Cerebellar nuclear complex (tissue), 1 donor: ENCODE results near the gene MGAT3.
"Not testable (repeated sequence)": the region's sequence is repeated elsewhere in the genome, so short reads cannot be mapped to it uniquely, and the experiment has no call there.

Source experiments
- DNase-seq, 2 experiments: peaks; one replicate each; lab custom pipeline; 2025; lab: John Stamatoyannopoulos, UW

Gene MGAT3

DNA sequence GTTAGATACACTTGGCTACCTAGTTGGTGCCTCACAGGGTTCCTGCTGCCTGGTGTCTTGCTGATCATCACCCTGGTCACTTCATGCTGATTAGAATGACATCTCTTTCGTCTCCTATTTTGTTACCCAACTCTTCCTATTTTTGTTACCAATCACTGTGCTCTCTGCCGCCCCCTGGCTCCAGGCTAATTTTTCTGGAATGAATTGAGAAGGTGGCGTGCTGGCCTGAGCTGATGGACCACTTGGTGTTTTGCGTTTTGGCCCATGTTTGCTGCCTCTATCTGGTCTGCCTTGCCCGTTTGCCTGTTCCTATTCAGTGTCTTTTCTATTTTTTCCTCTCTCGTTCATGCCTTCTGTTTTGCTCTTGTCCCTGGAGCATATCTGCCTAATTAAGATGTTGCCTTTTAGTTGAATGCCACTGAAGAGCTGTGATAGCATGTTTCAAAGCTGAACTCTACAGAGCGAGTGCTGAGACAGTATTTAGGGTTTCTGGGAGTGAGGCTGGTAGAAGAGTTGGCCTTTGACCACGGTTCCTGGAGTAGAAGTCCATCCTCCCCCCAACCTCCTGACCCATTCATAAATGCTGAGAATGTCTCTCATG is 57.7 kb downstream of the MGAT3 start:
- peak in 1 of 2 experiments; percentile 45 for DNase-seq

DNA sequence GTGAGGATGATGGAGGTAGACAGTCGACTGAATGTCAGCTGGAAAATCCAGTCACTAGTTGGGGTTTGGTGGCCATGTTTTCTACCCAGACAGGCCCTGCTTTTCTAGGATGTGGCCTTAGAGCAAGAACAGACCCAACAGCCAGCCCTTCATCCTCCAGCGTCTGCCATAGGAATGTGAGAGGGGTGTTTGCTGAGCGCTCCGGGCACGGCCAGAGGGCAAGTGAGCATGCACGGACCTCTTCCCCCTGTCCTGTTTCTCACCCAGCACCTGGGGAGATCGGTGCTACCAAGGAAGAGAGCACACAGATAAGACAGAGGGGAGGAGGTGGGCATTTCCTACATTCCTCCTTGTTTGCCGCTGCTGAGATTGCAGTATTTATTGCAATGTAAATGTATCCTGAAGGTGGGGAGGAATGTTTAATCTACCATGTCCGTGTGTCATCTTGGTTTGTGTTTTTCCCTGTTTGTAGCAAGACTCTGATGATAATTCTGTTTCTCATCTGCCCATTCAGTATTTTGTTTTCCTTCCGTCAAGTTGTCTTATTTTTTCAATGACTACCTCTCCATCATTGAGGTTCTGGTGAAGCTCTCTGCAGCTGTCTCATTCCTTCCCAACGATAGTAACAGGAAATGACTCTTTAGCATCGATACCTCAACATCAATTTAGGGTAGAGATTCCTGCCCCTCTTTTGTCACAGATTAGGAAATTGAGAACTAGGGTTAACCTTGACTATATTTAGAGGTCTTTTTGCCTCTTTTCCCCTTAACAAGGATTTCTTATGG is 58.6 kb downstream of the MGAT3 start:
- DNase-seq, result no peak

DNA sequence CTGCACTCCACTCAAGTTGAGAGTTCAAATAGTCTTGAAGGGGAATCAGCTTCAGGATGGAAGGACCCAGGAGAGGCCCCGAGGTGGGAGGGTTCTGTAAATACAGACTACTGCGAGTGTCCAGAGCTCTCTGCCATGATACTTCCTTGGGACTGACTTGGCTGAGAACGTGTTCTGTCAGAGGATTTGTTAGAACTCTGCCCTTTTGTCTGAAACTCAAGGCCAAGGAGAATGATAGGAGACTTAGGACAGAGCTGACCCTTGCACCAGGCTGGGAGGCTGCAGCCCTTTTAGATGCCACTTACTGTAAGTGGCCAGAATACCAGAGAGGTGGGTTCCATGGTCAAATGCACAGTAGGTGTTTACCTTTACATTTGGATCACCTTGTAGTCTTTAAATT is 60.7 kb downstream of the MGAT3 start:
- no peak for DNase-seq

DNA sequence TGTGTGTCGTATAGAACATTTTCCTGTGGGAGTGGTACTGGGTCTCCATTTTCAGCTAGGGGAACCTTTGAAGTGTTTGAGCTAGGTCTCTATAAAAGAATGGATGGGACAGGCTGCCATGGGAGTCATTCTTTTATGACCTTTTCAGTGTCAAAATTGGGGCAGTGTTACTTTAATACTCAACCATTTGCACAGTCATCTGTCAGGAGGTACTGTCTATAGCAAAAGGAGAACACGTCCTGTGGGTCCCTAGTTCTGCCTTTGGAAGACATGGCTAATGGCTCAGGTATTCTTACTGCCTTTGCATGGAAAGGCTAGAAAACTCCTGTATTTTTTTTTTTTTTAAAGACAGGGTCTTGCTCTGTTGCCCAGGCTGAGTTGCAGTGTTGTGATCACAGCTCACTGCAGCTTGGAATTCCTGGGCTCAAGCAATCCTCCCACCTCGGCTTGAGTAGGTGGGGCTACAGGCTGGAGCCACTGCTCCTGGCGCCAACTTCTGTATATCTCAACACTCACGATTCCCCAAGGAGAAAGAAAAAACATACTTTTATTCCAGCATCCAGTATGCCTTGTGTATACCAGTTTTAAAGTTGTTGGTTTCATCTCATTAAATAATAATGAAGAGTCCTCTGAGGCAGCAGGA is 61.5 kb downstream of the MGAT3 start:
- no peak for DNase-seq

DNA sequence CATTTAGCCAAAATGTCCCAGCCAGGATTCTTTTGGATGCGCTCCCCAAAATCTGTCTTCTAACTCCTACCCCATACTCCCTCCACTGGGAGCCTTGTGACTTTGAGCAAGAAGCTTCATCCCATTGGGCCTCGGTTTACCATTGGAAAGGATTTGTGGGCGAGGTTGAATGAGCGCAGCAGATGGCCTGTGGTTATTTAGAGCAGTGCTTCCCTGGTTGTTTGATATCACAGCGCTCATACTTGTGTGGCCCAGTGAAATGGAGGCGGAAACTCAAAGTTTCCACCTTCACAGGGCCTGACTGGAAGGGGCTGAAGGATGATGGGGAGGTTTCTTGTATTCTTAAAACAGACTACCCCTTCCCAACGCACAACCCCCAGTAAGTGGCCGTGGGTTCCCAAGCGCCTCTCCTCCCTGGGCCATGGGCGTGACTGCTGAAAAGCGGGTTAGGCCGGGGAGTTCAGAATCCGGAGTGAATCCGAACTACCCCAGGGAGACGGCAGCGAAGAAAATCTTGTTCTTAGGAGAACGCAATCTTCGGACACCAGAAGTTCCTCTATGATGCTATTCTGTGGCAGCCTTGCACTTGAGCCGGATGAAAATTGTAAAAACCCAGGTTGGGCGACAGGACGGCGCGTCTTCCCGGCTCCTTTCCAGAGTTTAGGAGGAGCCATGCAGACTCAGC is 62.3 kb downstream of the MGAT3 start:
- DNase-seq, result no peak

DNA sequence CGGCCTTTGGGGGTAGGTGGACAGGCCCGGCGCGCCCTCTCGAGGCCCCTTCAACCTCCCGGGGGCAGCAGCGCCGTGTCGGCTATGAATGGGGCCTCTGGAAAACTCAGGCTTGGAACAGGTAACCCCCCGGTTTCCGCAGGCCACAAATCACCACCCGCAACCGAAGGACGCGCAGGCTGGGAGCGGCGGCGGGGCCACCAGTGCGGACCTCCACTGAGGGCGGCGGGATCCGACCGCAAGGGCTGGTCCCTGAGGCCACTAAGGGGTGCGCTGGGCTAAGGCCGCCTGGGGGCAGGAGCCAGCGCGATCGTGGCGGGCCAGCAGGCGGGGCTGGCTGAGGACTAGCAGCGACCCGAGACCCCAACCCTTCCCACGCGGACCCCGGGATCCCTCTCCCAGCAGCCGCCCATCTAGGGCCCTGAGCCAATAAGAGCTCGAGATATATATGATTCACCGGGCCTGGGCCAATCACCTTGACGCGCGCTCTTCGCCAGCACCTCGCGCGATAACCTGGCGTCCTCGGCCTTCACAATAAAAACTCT is 62.9 kb downstream of the MGAT3 start:
- DNase-seq, result peak; percentile 61 to 92

DNA sequence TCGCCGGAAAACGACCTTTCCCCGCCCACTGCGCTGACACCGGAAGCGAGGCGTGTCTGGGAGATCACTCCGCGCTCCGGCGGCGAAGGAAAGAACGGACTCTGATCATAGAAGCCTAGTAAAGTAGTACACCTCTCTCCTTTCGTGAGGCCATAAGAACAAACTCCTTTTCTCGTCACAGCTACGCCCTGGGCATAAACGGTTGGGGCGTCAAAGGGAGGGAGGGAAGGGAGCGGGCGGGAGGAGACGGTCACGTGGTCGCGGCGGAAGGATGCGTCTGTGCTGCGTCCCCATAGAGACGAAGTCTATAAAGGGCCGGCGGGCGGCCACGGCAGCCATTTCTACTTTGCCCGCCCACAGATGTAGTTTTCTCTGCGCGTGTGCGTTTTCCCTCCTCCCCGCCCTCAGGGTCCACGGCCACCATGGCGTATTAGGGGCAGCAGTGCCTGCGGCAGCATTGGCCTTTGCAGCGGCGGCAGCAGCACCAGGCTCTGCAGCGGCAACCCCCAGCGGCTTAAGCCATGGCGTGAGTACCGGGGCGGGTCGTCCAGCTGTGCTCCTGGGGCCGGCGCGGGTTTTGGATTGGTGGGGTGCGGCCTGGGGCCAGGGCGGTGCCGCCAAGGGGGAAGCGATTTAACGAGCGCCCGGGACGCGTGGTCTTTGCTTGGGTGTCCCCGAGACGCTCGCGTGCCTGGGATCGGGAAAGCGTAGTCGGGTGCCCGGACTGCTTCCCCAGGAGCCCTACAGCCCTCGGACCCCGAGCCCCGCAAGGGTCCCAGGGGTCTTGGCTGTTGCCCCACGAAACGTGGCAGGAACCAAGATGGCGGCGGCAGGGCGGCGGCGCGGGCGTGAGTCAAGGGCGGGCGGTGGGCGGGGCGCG is 63.7 kb downstream of the MGAT3 start, which contains the start of gene ATF4:
TSS of gene ATF4 (plus strand) at position 337 of the 880 bp plus-strand sequence. CDS start 884 bp downstream, outside the sequence.
- DNase-seq, result no peak

DNA sequence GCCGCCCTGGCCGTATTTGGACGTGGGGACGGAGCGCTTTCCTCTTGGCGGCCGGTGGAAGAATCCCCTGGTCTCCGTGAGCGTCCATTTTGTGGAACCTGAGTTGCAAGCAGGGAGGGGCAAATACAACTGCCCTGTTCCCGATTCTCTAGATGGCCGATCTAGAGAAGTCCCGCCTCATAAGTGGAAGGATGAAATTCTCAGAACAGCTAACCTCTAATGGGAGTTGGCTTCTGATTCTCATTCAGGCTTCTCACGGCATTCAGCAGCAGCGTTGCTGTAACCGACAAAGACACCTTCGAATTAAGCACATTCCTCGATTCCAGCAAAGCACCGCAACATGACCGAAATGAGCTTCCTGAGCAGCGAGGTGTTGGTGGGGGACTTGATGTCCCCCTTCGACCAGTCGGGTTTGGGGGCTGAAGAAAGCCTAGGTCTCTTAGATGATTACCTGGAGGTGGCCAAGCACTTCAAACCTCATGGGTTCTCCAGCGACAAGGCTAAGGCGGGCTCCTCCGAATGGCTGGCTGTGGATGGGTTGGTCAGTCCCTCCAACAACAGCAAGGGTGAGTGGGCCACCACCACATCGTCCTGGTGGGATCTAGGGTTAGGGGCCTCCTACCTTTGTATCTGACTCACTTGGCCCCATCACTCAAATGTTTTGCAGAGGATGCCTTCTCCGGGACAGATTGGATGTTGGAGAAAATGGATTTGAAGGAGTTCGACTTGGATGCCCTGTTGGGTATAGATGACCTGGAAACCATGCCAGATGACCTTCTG is 64.5 kb downstream of the MGAT3 start:
- not testable (repeated sequence) for DNase-seq

DNA sequence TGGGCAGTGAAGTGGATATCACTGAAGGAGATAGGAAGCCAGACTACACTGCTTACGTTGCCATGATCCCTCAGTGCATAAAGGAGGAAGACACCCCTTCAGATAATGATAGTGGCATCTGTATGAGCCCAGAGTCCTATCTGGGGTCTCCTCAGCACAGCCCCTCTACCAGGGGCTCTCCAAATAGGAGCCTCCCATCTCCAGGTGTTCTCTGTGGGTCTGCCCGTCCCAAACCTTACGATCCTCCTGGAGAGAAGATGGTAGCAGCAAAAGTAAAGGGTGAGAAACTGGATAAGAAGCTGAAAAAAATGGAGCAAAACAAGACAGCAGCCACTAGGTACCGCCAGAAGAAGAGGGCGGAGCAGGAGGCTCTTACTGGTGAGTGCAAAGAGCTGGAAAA is 65.3 kb downstream of the MGAT3 start:
- DNase-seq, result not testable (repeated sequence)

DNA sequence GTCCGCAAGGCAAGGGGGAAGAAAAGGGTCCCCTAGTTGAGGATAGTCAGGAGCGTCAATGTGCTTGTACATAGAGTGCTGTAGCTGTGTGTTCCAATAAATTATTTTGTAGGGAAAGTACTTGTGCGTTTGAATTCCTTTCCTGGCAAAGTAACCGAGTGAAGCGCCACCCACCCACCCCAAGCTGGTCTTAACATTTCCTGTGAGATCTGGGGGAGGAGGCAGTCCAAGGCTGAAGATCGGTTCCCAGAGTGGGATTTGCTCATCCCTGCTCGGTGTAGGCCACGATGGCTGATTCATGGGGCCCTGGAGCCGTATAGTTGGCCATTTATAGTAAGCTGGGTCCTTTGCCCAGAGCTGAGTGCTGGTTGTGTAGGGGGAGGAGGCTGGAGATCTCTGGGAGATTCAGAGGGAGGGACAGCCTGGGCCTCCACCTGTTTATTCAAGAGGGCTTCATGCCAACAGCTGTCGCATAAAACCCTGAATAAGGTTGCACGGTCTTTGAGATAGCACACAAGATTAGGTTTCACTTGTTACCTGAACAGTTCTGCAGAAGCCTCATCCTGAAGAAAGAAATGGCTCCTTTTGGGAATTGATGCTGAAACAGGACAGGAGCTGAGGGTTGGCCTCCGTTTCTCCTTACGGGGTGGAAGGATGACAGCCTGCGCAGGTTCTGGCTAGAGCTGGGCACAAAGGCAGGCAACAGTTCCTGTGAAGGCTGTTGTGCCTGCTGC is 65.9 kb downstream of the MGAT3 start:
- no peak for DNase-seq

DNA sequence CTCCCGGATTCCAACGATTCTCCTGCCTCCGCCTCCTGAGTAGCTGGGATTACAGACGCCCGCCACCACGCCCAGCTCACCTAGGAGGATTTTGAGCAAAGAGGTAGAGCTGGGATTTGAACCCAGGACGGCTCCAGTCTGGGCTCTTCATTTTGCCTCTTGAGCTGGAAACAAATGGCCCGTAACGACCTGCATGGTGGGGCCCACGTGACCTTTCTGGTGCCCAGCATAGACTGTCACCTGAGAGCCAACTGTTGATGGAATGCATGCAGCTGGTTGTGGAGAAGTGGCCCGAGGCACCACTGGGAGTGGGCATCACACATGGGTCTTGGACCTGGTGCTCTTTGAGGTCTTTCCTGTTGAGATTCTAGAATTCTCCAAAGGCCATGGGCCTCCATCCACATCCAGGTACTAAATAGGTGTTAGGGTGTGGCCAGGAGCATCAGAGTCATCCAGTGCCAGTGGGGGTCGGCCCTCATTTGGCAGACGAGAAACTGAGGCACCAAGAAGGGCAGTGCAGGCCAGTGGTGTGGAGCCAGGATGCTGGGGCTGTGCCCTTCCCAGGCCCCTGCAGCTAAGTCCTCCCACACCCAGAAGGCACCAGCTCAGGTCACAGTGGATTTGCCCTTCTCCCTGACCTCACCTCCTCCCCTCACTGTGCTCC is 67.4 kb downstream of the MGAT3 start:
- no peak for DNase-seq

DNA sequence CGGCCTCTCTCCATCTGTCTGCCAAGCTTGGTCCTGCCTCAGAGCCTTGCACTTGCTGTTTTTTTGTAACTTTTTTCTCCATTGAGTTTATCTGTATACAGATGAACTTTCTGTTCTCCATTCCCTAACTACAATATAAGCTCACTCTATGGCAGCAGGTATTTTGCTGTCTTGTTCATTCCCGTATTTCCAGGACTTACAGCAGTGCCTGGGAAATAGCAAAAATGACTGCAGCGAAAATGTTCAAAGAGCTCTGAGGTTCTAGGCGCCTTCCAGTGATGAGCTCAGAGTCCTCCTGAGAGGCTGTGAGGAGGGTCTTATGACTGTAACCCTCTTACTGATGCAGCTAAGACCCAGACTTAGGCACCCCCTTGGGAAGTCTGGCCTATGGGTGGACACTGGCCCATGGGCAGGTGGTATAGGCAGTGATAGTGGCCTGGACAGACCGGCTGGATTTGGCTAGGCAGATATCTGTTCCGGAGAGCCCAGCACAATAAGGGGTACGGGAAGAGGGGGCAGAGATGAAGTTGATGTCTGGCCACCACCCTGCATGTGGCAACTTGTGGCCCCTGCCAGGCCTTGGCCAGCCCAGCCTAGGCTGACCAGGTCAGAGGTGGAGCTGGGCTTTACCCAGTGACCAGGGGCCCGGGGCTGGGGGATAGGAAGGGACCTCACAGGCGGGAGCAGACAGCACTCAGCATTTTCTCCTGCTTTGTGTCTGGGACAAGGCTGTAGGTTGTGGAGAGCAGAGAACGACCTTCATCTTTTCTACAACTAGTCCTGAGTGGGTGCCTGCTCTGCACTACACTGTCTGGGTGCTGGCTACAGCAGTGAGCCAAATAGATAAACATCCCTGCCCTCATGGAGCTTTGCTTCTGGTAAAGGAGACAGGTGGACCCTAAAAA is 68.2 kb downstream of the MGAT3 start:
- no peak for DNase-seq

DNA sequence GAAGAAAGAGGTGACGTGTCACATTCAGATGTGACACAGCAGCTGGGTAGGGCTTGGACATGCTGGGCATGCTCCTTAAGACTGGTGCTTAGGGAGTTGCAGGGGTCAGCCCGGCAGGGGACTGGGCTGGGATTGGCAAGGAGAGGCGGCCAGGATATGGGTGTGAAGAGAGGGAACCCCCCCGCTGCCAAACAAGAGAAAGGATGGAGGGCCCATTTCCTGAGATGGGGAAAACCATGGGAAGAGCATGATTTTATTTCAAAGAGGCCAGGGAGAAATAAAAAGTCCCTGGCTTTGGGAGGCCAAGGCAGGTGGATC is 68.8 kb downstream of the MGAT3 start:
- DNase-seq, result no peak

DNA sequence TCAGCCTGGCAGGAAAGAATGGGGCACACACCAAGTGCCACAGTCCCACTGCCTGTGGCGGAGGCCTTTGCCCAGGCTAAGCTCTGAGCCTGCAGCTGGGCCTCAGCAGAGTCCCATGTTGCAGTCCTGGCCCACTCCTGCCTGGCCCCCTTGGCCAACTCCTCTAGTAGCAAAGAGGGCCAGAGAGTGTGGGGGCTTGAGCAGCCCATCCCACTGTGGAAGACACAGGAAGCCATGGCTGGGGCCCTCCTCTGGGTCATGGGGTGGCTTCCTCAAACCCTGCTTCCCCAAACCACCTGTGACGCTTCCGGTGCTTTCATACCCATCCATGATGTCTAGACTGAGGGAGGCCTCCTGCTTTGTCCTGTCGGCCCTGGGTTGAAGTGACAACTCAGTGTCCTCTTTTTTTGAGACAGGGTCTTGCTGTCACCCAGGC is 69.9 kb downstream of the MGAT3 start:
- no peak for DNase-seq

DNA sequence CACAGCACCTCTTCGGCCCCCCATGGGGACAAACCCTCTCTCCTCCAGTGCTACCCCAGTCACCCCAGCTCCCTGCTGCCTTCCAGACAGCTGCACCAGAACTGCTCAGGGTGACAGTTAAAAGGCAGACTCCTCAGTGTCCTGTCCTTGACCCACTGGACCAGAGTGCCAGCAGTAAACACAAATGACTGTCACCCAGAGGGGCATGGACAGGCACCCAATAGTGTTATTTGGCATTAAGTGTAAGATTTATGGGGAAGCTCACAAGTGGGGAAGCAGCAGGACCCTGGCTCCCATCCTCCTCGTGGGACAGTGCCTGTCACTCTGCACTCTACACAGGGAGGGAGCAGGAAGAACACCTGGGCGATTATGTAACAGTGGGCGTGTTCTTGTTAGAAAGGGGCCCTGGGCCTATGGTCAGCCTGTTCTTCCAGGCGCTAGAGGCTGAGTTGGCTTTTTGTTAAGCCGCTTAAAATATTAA is 70.7 kb downstream of the MGAT3 start:
- DNase-seq, result no peak

DNA sequence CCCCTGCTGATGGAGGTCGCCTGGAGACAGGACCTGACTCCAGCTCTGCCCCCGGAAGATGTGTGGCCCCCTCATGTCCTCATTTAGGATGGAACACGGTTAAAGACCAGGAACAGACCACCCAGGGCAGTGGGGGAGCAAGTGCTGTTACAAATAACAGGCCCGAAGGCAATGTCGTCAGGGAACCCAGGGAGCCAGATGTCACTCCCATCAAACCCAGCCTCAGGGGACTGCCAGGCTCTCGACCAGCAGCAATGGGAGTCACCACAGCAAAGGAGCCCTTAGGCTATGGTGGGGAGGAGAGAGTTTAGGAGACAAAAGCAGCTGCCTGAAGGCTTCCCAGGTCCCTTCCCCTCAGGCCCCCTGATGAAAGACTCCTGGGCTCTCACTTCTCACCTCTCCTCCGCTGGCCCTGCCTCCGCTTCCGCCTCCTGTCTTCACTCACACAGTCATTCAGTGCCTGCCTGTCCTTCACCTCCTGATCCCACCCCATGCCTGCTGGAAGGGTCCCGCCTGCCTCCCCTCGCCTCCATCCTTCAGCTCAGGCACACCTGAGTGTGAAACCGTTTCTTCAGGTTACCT is 71.4 kb downstream of the MGAT3 start:
- no peak for DNase-seq

DNA sequence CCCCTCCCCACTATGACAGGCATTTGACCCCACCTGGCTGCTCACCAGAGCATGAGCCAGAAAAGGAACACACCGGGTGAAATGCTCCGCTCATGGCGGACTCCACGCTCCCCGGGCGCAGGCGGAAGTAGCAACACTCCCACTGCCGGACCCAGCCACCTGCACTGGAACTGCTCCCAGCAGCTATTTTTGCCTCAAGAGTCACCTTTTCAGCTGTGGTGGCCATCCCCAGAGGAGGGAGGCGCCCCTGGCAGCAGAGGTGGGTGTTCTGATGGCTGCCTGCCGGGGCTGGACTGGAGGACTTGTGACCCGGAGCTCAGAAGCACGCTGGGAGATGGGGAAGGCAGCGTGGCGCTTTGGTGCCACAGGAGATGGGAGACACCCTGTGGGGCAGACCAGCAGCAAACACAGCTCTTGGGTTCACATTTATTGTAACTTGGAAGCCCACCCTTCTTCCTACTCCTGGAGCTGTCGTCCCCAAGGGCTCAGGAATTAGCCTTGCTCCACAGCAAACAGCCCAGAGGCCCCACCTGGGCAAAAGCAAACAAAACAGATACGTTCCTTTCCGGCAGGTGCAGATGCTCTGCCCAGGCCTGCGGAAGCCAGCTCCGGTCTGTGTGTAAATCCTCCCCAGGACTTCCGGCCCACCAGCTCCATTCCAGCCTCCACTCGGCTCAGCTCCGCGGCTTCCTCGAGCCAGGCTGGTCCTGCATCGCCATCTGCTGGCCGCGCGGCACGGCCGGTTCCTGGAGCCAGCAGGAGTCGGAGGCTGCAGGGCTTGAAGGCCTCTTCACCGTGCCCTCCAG is 72.1 kb downstream of the MGAT3 start:
- peak; percentile 42 to 83 for DNase-seq
